ENCODE results near the gene WDPCP. TPM values are rescaled to one million over a fixed set of nuclear protein-coding genes. Genes with fewer than 3 reads are reported as not detected.

Gene WDPCP
- total RNA-seq, 4 donors from 2014 or later: 7.8 to 23.7 (median 10.7) TPM

DNA sequence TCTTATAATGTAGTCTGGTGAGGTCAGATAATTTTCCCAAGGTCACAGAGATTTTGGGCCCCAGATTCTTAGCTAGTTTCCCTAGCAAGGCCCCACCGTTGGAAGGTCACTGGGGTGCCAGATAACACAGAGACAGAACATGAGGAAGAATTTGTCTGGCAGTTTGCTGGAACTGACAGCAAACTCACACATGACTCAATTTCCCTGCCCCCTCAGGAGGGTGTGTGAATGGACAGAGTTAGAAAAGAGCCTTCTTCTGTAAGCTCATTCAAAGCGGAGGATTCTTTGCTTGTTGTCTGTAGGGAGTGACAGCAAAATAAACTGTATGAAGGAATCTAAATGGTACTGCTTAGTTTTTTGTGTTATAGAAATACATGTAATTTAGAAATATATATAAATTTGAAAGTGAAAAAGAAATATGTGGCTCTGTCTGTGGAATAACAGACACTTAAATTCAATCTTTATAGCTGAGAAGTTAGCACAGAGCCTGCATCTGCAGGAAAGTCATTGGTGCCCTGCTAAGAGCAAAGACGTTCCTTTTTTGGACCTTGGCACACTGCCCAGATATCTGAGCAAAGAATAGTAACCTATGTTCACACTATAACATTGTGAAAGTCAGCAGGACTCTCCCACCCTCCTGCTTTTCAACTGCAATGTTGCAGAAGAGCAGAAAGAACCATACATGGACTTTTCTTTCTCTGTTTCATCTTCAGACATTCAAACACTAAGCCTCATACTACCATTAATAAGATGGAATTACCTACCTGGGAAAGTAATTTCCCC is 2.5 kb upstream of the WDPCP start:
- DNase-seq (ENCODE audit: extremely low spot score): no peak
- peak overlapping the region; percentile 65 to 93 (median 88) for H3K27ac ChIP-seq (replicated peaks in 1 of 4)
- WGBS: 35% methylated on average over 3 of the region's 3 CpGs
- H3K9me3 ChIP-seq: no peaks in the 10 kb centered on the region
- peak overlapping the region in 3 of 4 donors; percentile 3 to 92 (median 88) for H3K4me3 ChIP-seq
- peaks cover 15 to 76% (median 67%) of the 10 kb centered on the region in 4 donors for H3K4me1 ChIP-seq
- TF ChIP-seq EP300 (IDR thresholded peaks at IDR 0.05) (no peak), POLR2A (IDR thresholded peaks at IDR 0.05; ENCODE audit: low read depth) (no peak), POLR2AphosphoS5 (IDR thresholded peaks at IDR 0.05) (peak; percentile 44 to 46)
- TF ChIP-seq, protein P1, sequence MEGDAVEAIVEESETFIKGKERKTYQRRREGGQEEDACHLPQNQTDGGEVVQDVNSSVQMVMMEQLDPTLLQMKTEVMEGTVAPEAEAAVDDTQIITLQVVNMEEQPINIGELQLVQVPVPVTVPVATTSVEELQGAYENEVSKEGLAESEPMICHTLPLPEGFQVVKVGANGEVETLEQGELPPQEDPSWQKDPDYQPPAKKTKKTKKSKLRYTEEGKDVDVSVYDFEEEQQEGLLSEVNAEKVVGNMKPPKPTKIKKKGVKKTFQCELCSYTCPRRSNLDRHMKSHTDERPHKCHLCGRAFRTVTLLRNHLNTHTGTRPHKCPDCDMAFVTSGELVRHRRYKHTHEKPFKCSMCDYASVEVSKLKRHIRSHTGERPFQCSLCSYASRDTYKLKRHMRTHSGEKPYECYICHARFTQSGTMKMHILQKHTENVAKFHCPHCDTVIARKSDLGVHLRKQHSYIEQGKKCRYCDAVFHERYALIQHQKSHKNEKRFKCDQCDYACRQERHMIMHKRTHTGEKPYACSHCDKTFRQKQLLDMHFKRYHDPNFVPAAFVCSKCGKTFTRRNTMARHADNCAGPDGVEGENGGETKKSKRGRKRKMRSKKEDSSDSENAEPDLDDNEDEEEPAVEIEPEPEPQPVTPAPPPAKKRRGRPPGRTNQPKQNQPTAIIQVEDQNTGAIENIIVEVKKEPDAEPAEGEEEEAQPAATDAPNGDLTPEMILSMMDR (IDR thresholded peaks at IDR 0.05): no peak
- no peaks in the 10 kb centered on the region for H3K27me3 ChIP-seq
- peaks cover 0 to 21% (median 9%) of the 10 kb centered on the region in 4 donors for H3K36me3 ChIP-seq
- intact Hi-C loops (cut with DNase I): no loop called here

DNA sequence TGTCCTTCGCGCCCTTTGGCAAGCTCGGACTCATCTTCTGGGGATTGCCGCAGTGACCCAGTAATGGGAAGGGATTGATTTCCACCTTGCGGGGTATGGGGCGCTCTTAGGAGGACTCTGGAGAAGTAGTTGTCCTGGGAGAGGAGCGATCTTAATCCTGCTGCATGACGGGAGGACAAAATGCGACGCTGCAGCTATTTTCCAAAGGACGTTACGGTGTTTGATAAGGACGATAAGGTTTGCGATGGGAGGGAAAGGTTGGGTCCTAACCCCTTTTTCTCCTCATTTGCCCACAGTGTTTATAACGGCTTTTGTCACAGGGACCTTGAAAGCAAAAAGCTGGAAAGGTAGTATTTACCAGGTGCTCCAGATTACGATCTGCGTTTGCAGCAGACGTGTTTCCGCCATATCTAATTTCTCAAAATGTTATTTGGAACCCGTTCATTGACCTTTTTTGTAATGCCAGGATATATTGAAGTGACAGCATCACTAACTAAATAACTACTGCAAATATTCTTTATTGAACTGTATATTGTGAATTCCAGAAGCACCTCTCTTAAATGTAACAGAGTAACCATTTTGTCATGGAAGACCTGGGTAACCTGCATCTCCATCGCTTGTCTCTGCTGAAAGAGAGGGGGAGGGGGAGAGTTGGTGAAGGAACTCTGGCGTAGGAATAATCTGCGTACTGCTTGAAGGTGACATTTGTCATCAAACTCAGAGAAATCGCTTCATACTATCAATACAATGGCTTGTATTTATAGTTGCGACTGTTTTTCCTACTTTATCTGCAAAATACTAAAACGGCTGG is 1.1 kb upstream of the WDPCP start:
- DNase-seq (ENCODE audit: extremely low spot score): no peak
- Histone ChIP-seq H3K9me3 (no peaks in the 10 kb centered on the region), H3K27ac (replicated peaks in 1 of 4) (peak overlapping the region; percentile 84 to 93 (median 91)), H3K4me1 (peaks cover 15 to 64% (median 61%) of the 10 kb centered on the region in 4 donors), H3K4me3 (peak overlapping the region; percentile 75 to 92 (median 84)), H3K27me3 (no peaks in the 10 kb centered on the region), H3K36me3 (peaks cover 0 to 7% (median under 1%) of the 10 kb centered on the region in 4 donors)
- WGBS: 4% methylated on average over 26 of the region's 26 CpGs
- intact Hi-C loops (cut with DNase I): loop anchor here (5.0 kb wide), 1 partner anchor 253 kb away; the partner anchor contains the start of gene UGP2
- no peak for TF ChIP-seq EP300 (IDR thresholded peaks at IDR 0.05)
- no peak for TF ChIP-seq POLR2AphosphoS5 (IDR thresholded peaks at IDR 0.05)
- TF ChIP-seq POLR2A (IDR thresholded peaks at IDR 0.05; ENCODE audit: low read depth): no peak
- TF ChIP-seq, protein P1 (IDR thresholded peaks at IDR 0.05): no peak

DNA sequence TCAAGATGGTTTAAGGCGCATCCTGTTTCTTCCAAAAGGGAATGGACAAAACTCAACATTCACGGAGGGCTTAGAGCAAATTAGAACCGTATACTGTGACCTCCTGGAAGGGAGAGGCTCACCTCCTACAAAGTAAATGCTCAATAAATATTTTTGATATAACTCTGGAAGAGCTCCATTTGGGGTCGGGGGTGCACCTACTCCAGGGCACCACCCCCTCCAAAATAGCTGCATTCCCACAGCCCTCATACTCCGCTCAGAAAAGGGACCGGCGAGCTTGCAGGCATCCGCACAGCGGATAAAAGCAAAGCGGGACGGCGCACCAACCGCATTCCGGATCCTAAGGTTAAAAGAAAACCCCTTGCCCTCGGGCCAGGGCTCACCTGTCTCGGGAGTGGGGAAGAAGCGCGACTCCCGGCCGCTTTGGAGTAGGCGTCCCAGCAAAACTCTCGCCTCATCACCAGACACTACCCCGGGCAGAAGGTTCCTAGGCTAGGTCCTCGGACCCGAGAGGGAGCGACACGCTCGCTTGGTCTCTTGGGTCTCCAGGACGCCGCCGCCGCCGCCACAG is 378 bp downstream of the WDPCP start:
- intact Hi-C loops (cut with DNase I): loop anchor here (5.0 kb wide), 1 partner anchor 254 kb away; the partner anchor contains the start of gene UGP2

DNA sequence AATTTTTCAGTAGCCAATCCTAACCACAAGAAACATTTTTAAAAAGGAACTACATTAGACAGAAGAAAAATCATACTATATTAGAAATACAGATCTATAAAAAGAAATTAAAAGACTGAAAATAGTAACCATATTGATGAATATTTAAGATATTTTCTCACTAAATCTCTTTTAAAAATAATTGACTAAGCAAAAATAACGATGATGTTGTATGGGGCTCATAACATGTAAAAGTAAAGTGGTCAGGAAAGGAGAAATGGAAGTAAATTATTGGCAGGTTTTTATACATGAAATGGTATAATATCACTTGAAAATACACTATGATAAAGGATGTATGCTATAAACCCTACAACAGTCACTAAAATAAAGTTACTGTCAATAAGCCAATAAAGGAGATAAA is 5.4 kb downstream of the WDPCP start:
- peaks cover 16 to 26% (median 22%) of the 10 kb centered on the region in 4 donors for H3K4me1 ChIP-seq
- no peaks in the 10 kb centered on the region for H3K36me3 ChIP-seq
- intact Hi-C loops (cut with DNase I): no loop called here
- no peaks in the 10 kb centered on the region for H3K9me3 ChIP-seq
- H3K4me3 ChIP-seq: no peak overlapping the region
- no peak for DNase-seq (ENCODE audit: extremely low spot score)
- TF ChIP-seq EP300 (IDR thresholded peaks at IDR 0.05) (no peak), POLR2AphosphoS5 (IDR thresholded peaks at IDR 0.05) (no peak)
- TF ChIP-seq, protein P1 (IDR thresholded peaks at IDR 0.05): no peak
- H3K27me3 ChIP-seq: no peaks in the 10 kb centered on the region
- H3K27ac ChIP-seq (replicated peaks in 1 of 4): no peak overlapping the region
- WGBS: 96% methylated on average over 1 of the region's 1 CpG

More for the DNA sequence above, 378 bp downstream of the WDPCP start:
- Histone ChIP-seq H3K36me3 (no peaks in the 10 kb centered on the region), H3K4me3 (peak overlapping the region; percentile 75 to 92 (median 84)), H3K27ac (replicated peaks in 1 of 4) (peak overlapping the region; percentile 84 to 93 (median 91)), H3K27me3 (no peaks in the 10 kb centered on the region), H3K9me3 (no peaks in the 10 kb centered on the region), H3K4me1 (peaks cover 18 to 51% (median 47%) of the 10 kb centered on the region in 4 donors)
- DNase-seq (ENCODE audit: extremely low spot score): peak; percentile 92
- TF ChIP-seq POLR2AphosphoS5 (IDR thresholded peaks at IDR 0.05): no peak
- WGBS: 1% methylated on average over 16 of the region's 33 CpGs

All from esophagus muscularis mucosa (tissue), 4 donors.